Kidney (tissue), 14 donors: ENCODE data around the gene DRD2. TPM values are rescaled to one million over a fixed set of nuclear protein-coding genes. Genes with fewer than 3 reads are reported as not detected.

Experiments
- DNase-seq, 5 donors: peaks; one replicate each; pipeline ENCODE4 v3.0.0-alpha.2; 2013 to 2020
- FAIRE-seq: peaks from 2 replicates; lab custom pipeline; 2012; peaks lifted over from hg19 to GRCh38; lab: Jason Lieb, UNC
- H3K27ac ChIP-seq, 2 donors: one replicate each; pipeline ENCODE4 v1.7.0; 2013; ENCODE audit warnings: low read depth in 2 of 2, low read length in 2 of 2, inconsistent platforms in 1 of 2
- H3K27me3 ChIP-seq: one replicate; pipeline ENCODE4 v1.7.1; 2013; ENCODE audit warnings: low read length, inconsistent platforms; ENCODE audit not compliant: control insufficient read depth, insufficient read depth
- H3K36me3 ChIP-seq, 3 donors: one replicate each; pipeline versions ENCODE4 v1.7.0 to v1.7.1; 2013; ENCODE audit warnings: low read length in 3 of 3, control low read depth in 1 of 3, inconsistent platforms in 1 of 3; ENCODE audit not compliant: insufficient read depth in 3 of 3, control insufficient read depth in 2 of 3
- H3K4me1 ChIP-seq, 3 donors: one replicate each; pipeline versions ENCODE4 v1.7.0 to v1.7.1; 2013; ENCODE audit warnings: low read length in 3 of 3, inconsistent platforms in 1 of 3, low read depth in 1 of 3; ENCODE audit not compliant: control insufficient read depth in 2 of 3, insufficient read depth in 2 of 3
- H3K4me3 ChIP-seq, 3 donors: one replicate each; pipeline versions ENCODE4 v1.7.0 to v1.8.1; 2013; ENCODE audit warnings: low read length in 3 of 3, control low read depth in 1 of 3, inconsistent platforms in 1 of 3
- H3K9ac ChIP-seq, 3 donors: one replicate each; pipeline versions ENCODE4 v1.7.0 to v1.7.1; 2013; ENCODE audit warnings: low read length in 3 of 3, control low read depth in 1 of 3, inconsistent platforms in 1 of 3
- H3K9me3 ChIP-seq, 3 donors: one replicate each; pipeline versions ENCODE4 v1.7.0 to v1.7.1; 2013; ENCODE audit warnings: low read length in 3 of 3, control low read depth in 1 of 3, inconsistent platforms in 1 of 3; ENCODE audit not compliant: control insufficient read depth in 2 of 3, insufficient read depth in 1 of 3
- intact Hi-C: fragments of 100-400 bp; cut with DNase I; formaldehyde crosslinking; loops from one replicate; pipeline ENCODE4 v1.11.1; 2022
- polyA plus RNA-seq: library from polyadenylated mRNA; stranded (reverse); fragments of 350-450 nt; fragmentation: Illumina TruSeq; extraction: RNeasy Lipid Tissue Mini Kit (QIAGEN cat#74804); gene quantifications from one replicate; pipeline ENCODE4 v1.2.3, GENCODE V29; 2014; ENCODE audit warnings: low read depth, low replicate concordance; ENCODE audit not compliant: insufficient read depth
- total RNA-seq: library from RNA; stranded (reverse); fragmentation: NEBNext Ultra II Directional; extraction: Animal tissue kit (Norgen Biotek cat#: 25700); gene quantifications from one replicate; pipeline ENCODE4 v1.2.1, GENCODE V29; 2021
- TF ChIP-seq, protein P1 (sequence below): IDR thresholded peaks from 3 replicates; pipeline ENCODE4 v1.5.1; 2012; ENCODE audit warnings: mild to moderate bottlenecking, moderate library complexity, borderline replicate concordance; ENCODE audit not compliant: insufficient read depth; ENCODE audit errors: extremely low read depth
- donor health status: control.
- donor health status: control.
- donor health status: control.
- donor health status: control.
- donor health status: control.
- donor health status: DM: yes; HTN: yes; CAD: no.
- donor health status: Normal renal cell carcinoma (clear cell type).

Gene DRD2
- total and polyA plus RNA-seq, 2 donors from 2014 or later: 0.31 to 0.47 TPM

- H3K9ac ChIP-seq: no peak overlapping the region
- no peak for FAIRE-seq
- no peaks in the 10 kb centered on the region for H3K4me1 ChIP-seq
- H3K4me3 ChIP-seq: no peak overlapping the region
- H3K27ac ChIP-seq: no peak overlapping the region
- H3K9me3 ChIP-seq: no peaks in the 10 kb centered on the region
- H3K27me3 ChIP-seq: no peaks in the 10 kb centered on the region
- intact Hi-C loops: no loop called here
- TF ChIP-seq, protein P1, sequence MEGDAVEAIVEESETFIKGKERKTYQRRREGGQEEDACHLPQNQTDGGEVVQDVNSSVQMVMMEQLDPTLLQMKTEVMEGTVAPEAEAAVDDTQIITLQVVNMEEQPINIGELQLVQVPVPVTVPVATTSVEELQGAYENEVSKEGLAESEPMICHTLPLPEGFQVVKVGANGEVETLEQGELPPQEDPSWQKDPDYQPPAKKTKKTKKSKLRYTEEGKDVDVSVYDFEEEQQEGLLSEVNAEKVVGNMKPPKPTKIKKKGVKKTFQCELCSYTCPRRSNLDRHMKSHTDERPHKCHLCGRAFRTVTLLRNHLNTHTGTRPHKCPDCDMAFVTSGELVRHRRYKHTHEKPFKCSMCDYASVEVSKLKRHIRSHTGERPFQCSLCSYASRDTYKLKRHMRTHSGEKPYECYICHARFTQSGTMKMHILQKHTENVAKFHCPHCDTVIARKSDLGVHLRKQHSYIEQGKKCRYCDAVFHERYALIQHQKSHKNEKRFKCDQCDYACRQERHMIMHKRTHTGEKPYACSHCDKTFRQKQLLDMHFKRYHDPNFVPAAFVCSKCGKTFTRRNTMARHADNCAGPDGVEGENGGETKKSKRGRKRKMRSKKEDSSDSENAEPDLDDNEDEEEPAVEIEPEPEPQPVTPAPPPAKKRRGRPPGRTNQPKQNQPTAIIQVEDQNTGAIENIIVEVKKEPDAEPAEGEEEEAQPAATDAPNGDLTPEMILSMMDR: no peak
- no peaks in the 10 kb centered on the region for H3K36me3 ChIP-seq
- no peak for DNase-seq
Observed at GRCh38 chr11:113412675-113413074, 62.5 kb downstream of the DRD2 start.

GRCh38 chr11:113411536-113411935 lies 63.7 kb downstream of the DRD2 start:
- no peak for DNase-seq
- TF ChIP-seq, protein P1: no peak
- intact Hi-C loops: no loop called here

DNA sequence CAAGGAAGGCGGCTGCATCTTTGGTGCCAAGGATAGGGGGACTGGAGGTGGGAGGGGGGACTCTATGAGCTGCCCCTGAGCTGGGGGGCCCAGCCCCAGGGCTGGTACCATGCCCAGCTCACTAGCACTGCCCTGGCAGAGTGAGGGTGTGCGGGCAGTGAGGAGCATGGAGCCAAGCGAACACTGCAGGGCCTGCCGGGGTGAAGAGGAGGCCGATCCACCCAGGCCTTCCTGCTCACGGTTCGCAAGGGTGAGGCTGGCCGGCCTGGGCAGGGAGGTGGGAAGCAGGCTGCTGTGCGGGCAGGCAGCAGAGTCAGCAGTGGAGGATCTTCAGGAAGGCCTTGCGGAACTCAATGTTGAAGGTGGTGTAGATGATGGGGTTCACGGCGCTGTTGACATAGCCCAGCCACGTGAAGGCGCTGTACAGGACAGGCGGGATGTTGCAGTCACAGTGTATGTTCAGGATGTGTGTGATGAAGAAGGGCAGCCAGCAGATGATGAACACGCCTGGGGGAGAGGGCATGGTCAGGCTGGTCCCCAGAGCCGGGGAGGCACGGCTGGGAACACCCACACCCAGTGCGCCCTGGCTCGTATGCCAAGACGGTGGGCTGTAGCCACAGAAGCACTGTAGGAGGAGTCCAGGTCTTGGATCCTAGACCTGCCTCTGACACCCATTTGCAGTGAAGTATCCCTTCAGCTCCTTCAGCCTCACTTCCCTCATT lies 64.6 kb downstream of the DRD2 start:
- Histone ChIP-seq H3K4me1 (no peaks in the 10 kb centered on the region), H3K4me3 (no peak overlapping the region), H3K9me3 (no peaks in the 10 kb centered on the region), H3K36me3 (no peaks in the 10 kb centered on the region), H3K9ac (no peak overlapping the region), H3K27ac (no peak overlapping the region), H3K27me3 (no peaks in the 10 kb centered on the region)
- intact Hi-C loops: no loop called here
- DNase-seq: no peak
- FAIRE-seq: no peak
- TF ChIP-seq, protein P1: no peak

More at GRCh38 chr11:113411536-113411935, 63.7 kb downstream of the DRD2 start:
- H3K27me3 ChIP-seq: no peaks in the 10 kb centered on the region
- no peaks in the 10 kb centered on the region for H3K36me3 ChIP-seq
- no peak for FAIRE-seq
- no peaks in the 10 kb centered on the region for H3K4me1 ChIP-seq
- no peaks in the 10 kb centered on the region for H3K9me3 ChIP-seq
- no peak overlapping the region for H3K9ac ChIP-seq
- H3K4me3 ChIP-seq: no peak overlapping the region
- H3K27ac ChIP-seq: no peak overlapping the region
